Natural killer cell (primary cell): Measurements from ENCODE around the gene MRPL24. TPM values are rescaled to one million over a fixed set of nuclear protein-coding genes. Genes with fewer than 3 reads are reported as not detected.
A peak's percentile ranks its signal among the peaks of the same experiment; 100 is the strongest.

Source experiments
- ATAC-seq, 3 donors: fragments of 150-1000 bp in 2 of 3; fragments of 200-7000 bp in 1 of 3; cut with Tn5 transposase; 1 replicate in 1 of 3; 2 replicates in 2 of 3; pipeline ENCODE4 v1.10.0; 2021; ENCODE audit warnings: mild to moderate bottlenecking in 2 of 3, moderate library complexity in 2 of 3
- DNase-seq, 2 donors: peaks; one replicate each; pipeline versions ENCODE4 v3.0.0 to v3.0.0-alpha.2; 2013 to 2021; ENCODE audit warnings: mixed read lengths in 1 of 2
- H3K27ac ChIP-seq: one replicate; pipeline ENCODE4 v1.5.1; 2013; ENCODE audit warnings: mild to moderate bottlenecking, low read length
- H3K27me3 ChIP-seq: one replicate; pipeline ENCODE4 v1.6.1; 2013; ENCODE audit warnings: low read length; ENCODE audit not compliant: control insufficient read depth, insufficient read depth
- H3K36me3 ChIP-seq: one replicate; pipeline ENCODE4 v1.6.1; 2013; ENCODE audit warnings: low read length; ENCODE audit not compliant: control insufficient read depth, insufficient read depth
- H3K4me1 ChIP-seq: one replicate; pipeline ENCODE4 v1.6.1; 2013; ENCODE audit warnings: low read length; ENCODE audit not compliant: control insufficient read depth, insufficient read depth
- H3K4me3 ChIP-seq: one replicate; pipeline ENCODE4 v1.5.1; 2013; ENCODE audit warnings: low read length
- H3K9me3 ChIP-seq: one replicate; pipeline ENCODE4 v1.6.1; 2013; ENCODE audit warnings: low read length; ENCODE audit not compliant: control insufficient read depth, insufficient read depth
- H3K27ac Mint-ChIP-seq, 2 donors: one replicate each; pipeline ENCODE4 v1.8.0; 2022; ENCODE audit warnings: mild to moderate bottlenecking in 2 of 2, mixed read lengths in 2 of 2, moderate library complexity in 1 of 2
- H3K27me3 Mint-ChIP-seq, 2 donors: one replicate each; pipeline ENCODE4 v1.8.0; 2022; ENCODE audit warnings: low read depth in 2 of 2, mixed read lengths in 2 of 2
- H3K36me3 Mint-ChIP-seq: one replicate; pipeline ENCODE4 v1.8.0; 2022; ENCODE audit warnings: mixed read lengths
- H3K4me1 Mint-ChIP-seq, 2 donors: one replicate each; pipeline ENCODE4 v1.8.0; 2022; ENCODE audit warnings: mixed read lengths in 2 of 2
- H3K4me3 Mint-ChIP-seq: one replicate; pipeline ENCODE4 v1.8.0; 2022; ENCODE audit warnings: mild to moderate bottlenecking, moderate library complexity, mixed read lengths
- H3K9me3 Mint-ChIP-seq, 2 donors: one replicate each; pipeline ENCODE4 v1.8.0; 2022; ENCODE audit warnings: mixed read lengths in 2 of 2
- WGBS: methylation state at CpG from one replicate; pipeline ENCODE4 v1.1.7; 2013; ENCODE audit warnings: missing lambda C conversion rate; ENCODE audit not compliant: insufficient coverage; 5-methylcytosine and 5-hydroxymethylcytosine counted together
- intact Hi-C: fragments of 100-400 bp; cut with micrococcal nuclease; formaldehyde crosslinking; loops from one replicate; pipeline ENCODE4 v1.14.2; 2022
- total RNA-seq, 4 donors: library from RNA; stranded (reverse); fragments of 120-200 nt in 1 of 4; gene quantifications; one replicate each; pipeline versions ENCODE4 v1.2.3 to v1.2.4, GENCODE V29; 2013 to 2022
- TF ChIP-seq, protein P1 (sequence below): fragments of 200-600 bp; IDR thresholded peaks from one replicate; pipeline ENCODE4 v1.8.0; 2022; ENCODE audit warnings: antibody characterized with exemption

The MRPL24 gene
- total RNA-seq, 3 donors from 2014 or later (not counting 1 experiment from before 2014, with no cell fraction given) = 15.9 to 19.7 (median 18.7) TPM

- intact Hi-C loops = no loop called here
- H3K4me3 Mint-ChIP-seq = no peak overlapping the region
- H3K4me3 ChIP-seq = no peak overlapping the region
- H3K27me3 Mint-ChIP-seq = no peaks in the 10 kb centered on the region
- no peaks in the 10 kb centered on the region for H3K9me3 Mint-ChIP-seq
- H3K27ac Mint-ChIP-seq = peak overlapping the region; percentile 16 to 60
- TF ChIP-seq, protein P1, sequence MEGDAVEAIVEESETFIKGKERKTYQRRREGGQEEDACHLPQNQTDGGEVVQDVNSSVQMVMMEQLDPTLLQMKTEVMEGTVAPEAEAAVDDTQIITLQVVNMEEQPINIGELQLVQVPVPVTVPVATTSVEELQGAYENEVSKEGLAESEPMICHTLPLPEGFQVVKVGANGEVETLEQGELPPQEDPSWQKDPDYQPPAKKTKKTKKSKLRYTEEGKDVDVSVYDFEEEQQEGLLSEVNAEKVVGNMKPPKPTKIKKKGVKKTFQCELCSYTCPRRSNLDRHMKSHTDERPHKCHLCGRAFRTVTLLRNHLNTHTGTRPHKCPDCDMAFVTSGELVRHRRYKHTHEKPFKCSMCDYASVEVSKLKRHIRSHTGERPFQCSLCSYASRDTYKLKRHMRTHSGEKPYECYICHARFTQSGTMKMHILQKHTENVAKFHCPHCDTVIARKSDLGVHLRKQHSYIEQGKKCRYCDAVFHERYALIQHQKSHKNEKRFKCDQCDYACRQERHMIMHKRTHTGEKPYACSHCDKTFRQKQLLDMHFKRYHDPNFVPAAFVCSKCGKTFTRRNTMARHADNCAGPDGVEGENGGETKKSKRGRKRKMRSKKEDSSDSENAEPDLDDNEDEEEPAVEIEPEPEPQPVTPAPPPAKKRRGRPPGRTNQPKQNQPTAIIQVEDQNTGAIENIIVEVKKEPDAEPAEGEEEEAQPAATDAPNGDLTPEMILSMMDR = no peak
- no peak for ATAC-seq
- H3K27me3 ChIP-seq = no peaks in the 10 kb centered on the region
- WGBS = 54% methylated on average over 2 of the region's 4 CpGs
- no peaks in the 10 kb centered on the region for H3K9me3 ChIP-seq
- H3K4me1 Mint-ChIP-seq = peaks cover 44 to 52% of the 10 kb centered on the region in 2 donors
- peaks cover 5% of the 10 kb centered on the region for H3K36me3 Mint-ChIP-seq
- H3K4me1 ChIP-seq = no peaks in the 10 kb centered on the region
- DNase-seq = no peak
- H3K27ac ChIP-seq = no peak overlapping the region
- H3K36me3 ChIP-seq = peaks cover 16% of the 10 kb centered on the region
Observed at GRCh38 chr1:156776942-156777341, 36.1 kb upstream of the MRPL24 start.

DNA sequence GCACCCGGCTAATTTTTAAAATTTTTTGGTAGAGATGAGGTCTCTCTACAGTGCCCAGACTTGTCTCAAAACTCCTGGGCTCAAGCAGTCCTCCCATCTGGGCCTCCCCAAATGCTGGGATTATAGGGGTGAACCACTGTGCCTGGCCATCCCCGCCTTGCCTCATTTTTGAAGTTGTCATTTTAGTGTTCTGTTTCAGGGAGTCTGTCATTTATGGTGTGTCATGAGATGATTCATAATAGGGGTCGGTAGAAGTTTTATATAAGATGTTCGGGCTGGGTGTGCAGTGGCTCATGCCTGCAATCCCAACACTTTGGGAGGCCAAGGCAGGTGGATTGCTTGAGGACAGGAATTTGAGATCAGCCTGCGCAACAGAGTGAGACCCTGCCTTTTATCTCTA is 34.9 kb upstream of the MRPL24 start:
- Histone ChIP-seq H3K27me3 (no peaks in the 10 kb centered on the region), H3K36me3 (peaks cover 17% of the 10 kb centered on the region), H3K9me3 (no peaks in the 10 kb centered on the region), H3K27ac (no peak overlapping the region), H3K4me3 (no peak overlapping the region), H3K4me1 (peaks cover 4% of the 10 kb centered on the region)
- no peak overlapping the region for H3K4me3 Mint-ChIP-seq
- peaks cover 41 to 49% of the 10 kb centered on the region in 2 donors for H3K4me1 Mint-ChIP-seq
- ATAC-seq = no peak
- no peak for DNase-seq
- H3K27me3 Mint-ChIP-seq = no peaks in the 10 kb centered on the region
- intact Hi-C loops = no loop called here
- WGBS = 82% methylated on average over 4 of the region's 5 CpGs
- TF ChIP-seq, protein P1 = no peak
- H3K27ac Mint-ChIP-seq = no peak overlapping the region
- H3K36me3 Mint-ChIP-seq = peaks cover 3% of the 10 kb centered on the region
- no peaks in the 10 kb centered on the region for H3K9me3 Mint-ChIP-seq

- Histone ChIP-seq H3K9me3 (no peaks in the 10 kb centered on the region), H3K4me1 (peaks cover 12% of the 10 kb centered on the region), H3K36me3 (peaks cover 20% of the 10 kb centered on the region), H3K4me3 (no peak overlapping the region), H3K27ac (no peak overlapping the region), H3K27me3 (no peaks in the 10 kb centered on the region)
- 90% methylated on average over 3 of the region's 3 CpGs for WGBS
- H3K4me1 Mint-ChIP-seq = peaks cover 58 to 69% of the 10 kb centered on the region in 2 donors
- H3K27me3 Mint-ChIP-seq = no peaks in the 10 kb centered on the region
- H3K36me3 Mint-ChIP-seq = peaks cover 6% of the 10 kb centered on the region
- no peak overlapping the region for H3K4me3 Mint-ChIP-seq
- DNase-seq = no peak
- intact Hi-C loops = no loop called here
- no peak overlapping the region for H3K27ac Mint-ChIP-seq
- no peak for ATAC-seq
- TF ChIP-seq, protein P1 = no peak
- H3K9me3 Mint-ChIP-seq = no peaks in the 10 kb centered on the region
Observed at GRCh38 chr1:156773607-156774006, 32.7 kb upstream of the MRPL24 start.
